ENCODE measurements around the gene COL23A1.

Gene COL23A1

DNA sequence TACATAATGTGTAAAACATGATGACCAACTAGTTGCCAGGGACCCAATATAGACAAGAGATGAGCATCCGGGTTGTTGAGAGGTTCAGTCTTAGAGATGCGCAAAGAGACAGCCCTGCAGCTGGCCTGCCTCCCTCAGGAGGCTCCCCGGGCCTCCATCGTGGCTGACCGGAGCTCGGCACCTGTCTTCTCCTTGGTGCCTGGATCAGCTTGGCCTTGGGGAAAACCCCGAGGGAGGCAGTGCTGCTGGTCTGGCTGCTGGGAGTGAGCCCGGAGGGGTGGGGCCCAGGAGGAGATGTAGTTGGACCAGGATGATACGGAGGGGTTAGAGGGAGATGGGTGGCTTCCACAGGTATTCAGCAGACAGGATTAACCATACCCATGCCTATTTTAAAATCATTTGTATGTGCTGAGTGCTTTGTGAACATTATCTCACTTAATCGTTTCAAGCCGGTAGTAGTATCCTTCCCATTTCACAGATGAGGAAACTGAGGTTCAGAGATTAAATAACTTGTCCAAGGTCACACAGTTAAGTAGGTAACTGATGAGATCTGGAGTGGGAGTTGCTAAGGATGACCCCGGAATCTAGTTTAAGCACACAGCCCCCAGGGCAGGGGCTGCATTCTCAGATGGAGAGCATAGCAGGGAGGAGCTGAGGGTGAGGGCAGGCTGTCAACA, 173.8 kb downstream of the COL23A1 start:
- Histone ChIP-seq H3K9ac (ENCODE audit: low read length) (no peak overlapping the region), H3K4me3 (ENCODE audit: low read length) (no peak overlapping the region), H3K79me2 (ENCODE audit: low read length) (no peaks in the 10 kb centered on the region), H3K4me1 (ENCODE audit: low read length) (no peaks in the 10 kb centered on the region), H3K9me2 (replicated peaks; ENCODE audit: insufficient read depth, low read length) (no peaks in the 10 kb centered on the region), H3K36me3 (replicated peaks; ENCODE audit: insufficient read depth, low read length) (no peaks in the 10 kb centered on the region), H2AFZ (ENCODE audit: low read length) (no peak overlapping the region), H3K4me2 (ENCODE audit: low read depth, low read length) (no peak overlapping the region), H4K20me1 (ENCODE audit: insufficient read depth, low read length) (no peaks in the 10 kb centered on the region), H3K27me3 (replicated peaks; ENCODE audit: insufficient read depth, low read length) (peaks cover 42% of the 10 kb centered on the region), H3F3A (ENCODE audit: insufficient read depth, low read length) (no peaks in the 10 kb centered on the region), H3K9me3 (replicated peaks; ENCODE audit: insufficient read depth, low read length) (no peaks in the 10 kb centered on the region), H3K27ac (ENCODE audit: low read length) (no peak overlapping the region)
- no peak for DNase-seq
- TF ChIP-seq CTCF (IDR thresholded peaks at IDR 0.05; ENCODE audit: low read length) (no peak), EZH2phosphoT487 (IDR thresholded peaks at IDR 0.05; ENCODE audit: low read length) (no peak), EZH2 (optimal IDR thresholded peaks at IDR 0.05; ENCODE audit: low read depth, low read length) (no peak)

DNA sequence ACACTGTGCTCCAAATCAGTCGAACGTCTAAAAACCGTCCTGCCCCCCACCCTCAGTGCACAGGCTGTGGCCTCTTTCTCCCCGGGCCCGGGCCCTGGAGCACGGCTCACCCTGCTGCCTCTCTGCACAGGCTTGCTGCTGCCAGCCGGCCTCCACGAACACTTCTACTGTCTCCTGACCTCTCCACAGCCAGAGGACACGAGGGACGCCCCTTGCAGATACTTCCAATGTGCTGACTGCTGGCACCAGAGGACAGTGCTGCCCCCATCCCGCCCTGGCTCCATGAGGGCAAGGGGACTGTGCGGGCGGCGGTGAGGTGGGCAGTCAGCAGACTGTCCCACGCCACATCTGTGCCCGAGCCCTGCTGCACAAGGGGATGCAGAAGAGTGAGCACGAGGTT, 174.8 kb downstream of the COL23A1 start:
- no peaks in the 10 kb centered on the region for H3K9me2 ChIP-seq (replicated peaks; ENCODE audit: insufficient read depth, low read length)

DNA sequence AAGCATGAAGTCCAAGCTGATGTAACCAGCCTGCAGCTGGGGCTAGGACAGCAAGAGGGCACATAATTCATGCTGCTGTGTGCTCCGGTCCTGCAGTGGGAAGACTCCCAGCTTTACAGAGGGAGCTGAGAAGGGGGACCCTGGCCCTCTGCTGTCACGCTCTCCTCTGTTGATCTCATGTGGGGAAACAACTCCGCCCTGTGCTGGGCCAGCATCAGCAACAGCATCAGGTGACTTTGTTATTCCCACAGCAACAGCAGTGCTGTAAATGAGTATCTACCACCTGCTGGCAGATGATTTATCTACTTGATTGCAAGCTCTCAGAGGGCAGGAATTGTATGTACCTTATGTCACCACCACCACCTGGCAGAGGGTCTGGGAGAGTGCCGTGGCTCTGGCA, 176.2 kb downstream of the COL23A1 start:
- H4K20me1 ChIP-seq (ENCODE audit: insufficient read depth, low read length) = no peaks in the 10 kb centered on the region
- H3K4me2 ChIP-seq (ENCODE audit: low read depth, low read length) = no peak overlapping the region
- no peaks in the 10 kb centered on the region for H3K36me3 ChIP-seq (replicated peaks; ENCODE audit: insufficient read depth, low read length)
- no peaks in the 10 kb centered on the region for H3F3A ChIP-seq (ENCODE audit: insufficient read depth, low read length)
- no peak for DNase-seq
- no peaks in the 10 kb centered on the region for H3K9me3 ChIP-seq (replicated peaks; ENCODE audit: insufficient read depth, low read length)
- H2AFZ ChIP-seq (ENCODE audit: low read length) = no peak overlapping the region
- no peaks in the 10 kb centered on the region for H3K4me1 ChIP-seq (ENCODE audit: low read length)
- TF ChIP-seq CTCF (IDR thresholded peaks at IDR 0.05; ENCODE audit: low read length) = no peak
- TF ChIP-seq EZH2 (optimal IDR thresholded peaks at IDR 0.05; ENCODE audit: low read depth, low read length) = no peak
- H3K27ac ChIP-seq (ENCODE audit: low read length) = no peak overlapping the region
- peaks cover 31% of the 10 kb centered on the region for H3K27me3 ChIP-seq (replicated peaks; ENCODE audit: insufficient read depth, low read length)
- no peak overlapping the region for H3K4me3 ChIP-seq (ENCODE audit: low read length)
- no peaks in the 10 kb centered on the region for H3K79me2 ChIP-seq (ENCODE audit: low read length)
- H3K9ac ChIP-seq (ENCODE audit: low read length) = no peak overlapping the region
- no peaks in the 10 kb centered on the region for H3K9me2 ChIP-seq (replicated peaks; ENCODE audit: insufficient read depth, low read length)

More for the DNA sequence above, 174.8 kb downstream of the COL23A1 start:
- no peaks in the 10 kb centered on the region for H3F3A ChIP-seq (ENCODE audit: insufficient read depth, low read length)
- H4K20me1 ChIP-seq (ENCODE audit: insufficient read depth, low read length) = no peaks in the 10 kb centered on the region
- no peak overlapping the region for H3K9ac ChIP-seq (ENCODE audit: low read length)
- no peak overlapping the region for H3K4me2 ChIP-seq (ENCODE audit: low read depth, low read length)
- TF ChIP-seq CTCF (IDR thresholded peaks at IDR 0.05; ENCODE audit: low read length) (no peak), EZH2phosphoT487 (IDR thresholded peaks at IDR 0.05; ENCODE audit: low read length) (no peak), EZH2 (optimal IDR thresholded peaks at IDR 0.05; ENCODE audit: low read depth, low read length) (no peak)
- no peaks in the 10 kb centered on the region for H3K36me3 ChIP-seq (replicated peaks; ENCODE audit: insufficient read depth, low read length)
- no peaks in the 10 kb centered on the region for H3K4me1 ChIP-seq (ENCODE audit: low read length)
- no peak for DNase-seq
- H3K79me2 ChIP-seq (ENCODE audit: low read length) = no peaks in the 10 kb centered on the region
- peaks cover 42% of the 10 kb centered on the region for H3K27me3 ChIP-seq (replicated peaks; ENCODE audit: insufficient read depth, low read length)
- H3K9me3 ChIP-seq (replicated peaks; ENCODE audit: insufficient read depth, low read length) = no peaks in the 10 kb centered on the region
- no peak overlapping the region for H2AFZ ChIP-seq (ENCODE audit: low read length)
- H3K4me3 ChIP-seq (ENCODE audit: low read length) = no peak overlapping the region
- H3K27ac ChIP-seq (ENCODE audit: low read length) = no peak overlapping the region

Data from MM.1S (cell line).